ENCODE data around the gene ITPKB.
"Not testable (repeated sequence)": the region's sequence is repeated elsewhere in the genome, so short reads cannot be mapped to it uniquely, and the experiment has no call there.

ITPKB gene

DNA sequence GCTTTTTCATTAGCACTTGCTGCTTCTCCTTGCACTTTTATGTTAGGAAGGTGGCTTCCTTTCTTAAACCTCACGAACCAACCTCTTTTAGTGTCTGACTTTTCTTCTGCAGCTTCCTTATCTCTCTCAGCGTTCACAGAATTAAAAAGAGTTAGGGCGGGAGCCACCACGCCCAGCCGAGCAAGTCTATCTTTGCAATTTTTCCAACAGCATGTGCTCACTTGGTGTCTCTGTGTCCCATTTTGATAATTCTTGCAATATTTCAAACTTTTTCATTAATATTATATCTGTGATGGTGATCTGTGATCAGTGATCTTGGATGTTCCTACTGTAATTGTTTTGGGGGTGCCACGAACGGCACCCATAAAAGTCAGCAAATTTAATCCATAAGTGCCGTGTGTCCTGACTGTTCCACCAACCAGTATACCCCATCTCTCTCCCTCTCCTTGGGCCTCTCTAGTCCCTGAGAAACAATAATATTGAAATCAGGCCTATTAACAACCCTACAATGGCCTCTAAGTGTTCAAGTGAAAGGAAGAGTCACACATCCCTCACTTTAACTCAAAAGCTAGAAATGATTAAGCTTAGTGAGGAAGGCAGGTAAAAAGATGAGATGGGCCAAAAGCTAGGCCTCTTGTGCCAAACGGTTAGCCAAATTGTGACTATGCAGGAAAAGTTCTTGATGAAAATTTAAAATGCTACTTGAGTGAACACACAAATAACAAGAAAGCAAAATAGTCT, 15.9 kb upstream of the ITPKB start:
- no peak for DNase-seq (ENCODE audit: low spot score)

DNA sequence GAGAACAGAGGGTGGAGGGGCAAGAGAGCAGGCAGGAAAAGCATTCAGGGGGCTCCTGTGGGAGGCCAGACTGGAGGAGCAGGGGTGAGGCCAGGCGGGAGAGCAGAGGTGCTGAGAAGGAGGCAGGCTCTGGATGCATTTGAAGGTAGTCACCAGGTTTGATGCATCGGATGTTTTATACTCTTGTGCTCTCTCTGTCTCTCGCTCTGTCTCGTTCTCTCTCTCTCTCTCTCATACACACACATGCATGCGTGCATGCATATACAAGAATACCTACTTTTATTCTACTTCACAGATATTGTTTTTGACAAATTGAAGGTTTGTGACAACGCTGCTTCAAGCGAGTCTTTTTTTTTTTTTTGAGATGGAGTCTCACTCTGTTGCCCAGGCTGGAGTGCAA, 15.0 kb upstream of the ITPKB start:
- no peak for DNase-seq (ENCODE audit: low spot score)

DNA sequence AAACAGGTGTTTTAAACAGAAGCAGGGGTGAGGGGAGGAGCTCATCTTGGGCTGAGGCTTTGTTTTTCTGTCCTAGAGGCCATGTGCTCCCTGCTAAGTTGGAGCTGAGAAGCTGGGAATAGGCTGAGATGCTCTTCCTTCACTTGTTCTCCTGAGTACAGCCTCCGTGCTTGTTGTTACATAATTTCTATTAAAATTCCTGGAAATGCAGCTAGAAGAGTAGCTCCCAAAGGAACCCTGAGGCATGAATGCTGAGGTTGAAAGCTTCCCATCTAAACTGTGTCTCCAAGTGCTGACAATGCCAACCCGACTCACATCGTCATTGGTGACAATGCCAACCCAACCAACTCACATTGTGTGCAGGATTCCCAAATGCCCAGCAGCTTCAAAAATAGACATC, 12.6 kb upstream of the ITPKB start:
- DNase-seq (ENCODE audit: low spot score): no peak

DNA sequence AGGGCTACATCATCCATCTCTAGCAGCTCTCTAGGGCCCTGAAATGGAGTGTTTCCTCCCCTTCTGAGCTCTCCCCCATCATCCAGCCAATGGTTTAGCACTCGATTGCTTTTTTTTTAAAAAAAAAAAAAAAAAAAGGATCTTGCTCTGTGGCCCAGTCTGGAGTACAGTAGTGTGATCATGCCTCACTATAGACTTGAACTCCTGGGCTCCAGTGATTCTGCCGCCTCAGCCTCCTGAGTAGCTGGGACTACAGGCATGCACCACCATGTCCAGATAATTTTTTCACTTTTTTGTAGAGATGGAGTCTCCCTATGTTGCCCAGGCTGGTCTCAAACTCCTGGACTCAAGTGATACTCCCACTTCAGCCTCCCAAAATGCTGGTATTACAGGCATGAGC, 12.1 kb upstream of the ITPKB start:
- DNase-seq (ENCODE audit: low spot score): no peak

DNA sequence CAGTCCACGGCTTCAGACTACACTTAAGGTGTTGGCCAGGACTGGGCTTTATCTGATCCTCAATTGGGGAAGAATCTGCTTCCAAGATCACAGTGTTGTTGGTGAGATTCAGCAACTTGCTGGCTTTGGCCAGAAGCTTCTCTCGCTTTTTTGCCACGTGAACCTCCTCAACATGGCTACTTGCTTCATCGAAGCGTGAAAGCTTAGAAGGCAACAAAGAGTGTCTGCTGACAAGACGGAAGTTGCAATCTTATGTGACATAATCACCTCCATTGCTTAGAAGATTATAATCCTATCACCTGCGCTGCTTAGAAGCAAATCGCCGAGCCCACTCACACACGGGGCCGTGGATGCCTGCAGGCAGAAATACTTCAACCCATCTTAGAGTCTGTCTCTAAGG, 10.4 kb upstream of the ITPKB start:
- no peak for DNase-seq (ENCODE audit: low spot score)

DNA sequence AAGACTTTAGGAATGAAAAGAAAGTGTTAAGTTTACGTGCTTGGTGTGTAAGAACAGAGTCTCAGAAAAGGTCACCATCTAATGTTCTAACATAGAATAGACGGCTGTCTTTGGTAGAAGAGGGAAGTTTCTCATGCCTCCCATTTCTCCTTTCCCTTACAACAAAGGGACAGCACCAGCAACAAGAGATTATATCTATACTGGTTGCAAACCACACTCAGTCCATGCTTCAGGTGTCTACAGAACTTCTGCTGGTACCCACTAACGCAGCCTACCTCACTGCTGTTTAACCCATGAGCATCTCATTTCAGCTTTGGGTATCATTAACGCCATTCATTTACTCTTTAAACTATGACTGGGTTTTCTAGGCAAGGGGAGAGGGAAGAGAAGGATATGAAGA, 9.2 kb upstream of the ITPKB start:
- DNase-seq (ENCODE audit: low spot score): no peak

DNA sequence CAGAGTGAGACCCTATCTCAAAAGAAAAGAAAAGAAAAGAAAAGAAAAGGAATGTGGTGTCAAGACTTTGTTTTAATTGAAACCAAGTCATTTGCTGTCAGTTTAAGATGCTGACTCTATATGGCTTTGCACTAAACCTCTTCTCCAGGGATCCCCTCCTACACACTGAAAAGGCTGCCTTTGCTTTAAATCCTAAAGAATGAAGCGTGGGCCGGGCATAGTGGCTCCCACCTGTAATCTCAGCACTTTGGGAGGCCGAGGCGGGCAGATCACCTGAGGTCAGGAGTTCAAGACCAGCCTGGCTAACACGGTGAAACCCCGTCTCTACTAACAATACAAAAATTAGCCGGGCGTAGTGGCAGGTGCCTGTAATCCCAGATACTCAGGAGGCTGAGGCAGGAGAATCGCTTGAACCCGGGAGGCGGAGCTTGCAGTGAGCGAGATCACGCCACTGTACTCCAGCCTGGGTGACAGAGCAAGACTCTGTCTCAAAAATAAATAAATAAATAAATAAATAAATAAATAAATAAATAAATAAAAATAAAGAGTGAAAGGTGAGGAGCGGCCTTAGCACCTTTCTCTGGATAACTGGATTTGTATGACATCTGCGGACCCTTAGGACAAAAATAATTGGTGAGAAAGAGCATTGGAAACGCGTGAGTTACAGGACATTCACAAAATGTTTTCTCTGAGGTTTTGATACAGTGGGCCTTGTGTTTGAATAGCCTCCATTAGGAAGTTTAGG, 8.6 kb upstream of the ITPKB start:
- DNase-seq (ENCODE audit: low spot score): not testable (repeated sequence)

DNA sequence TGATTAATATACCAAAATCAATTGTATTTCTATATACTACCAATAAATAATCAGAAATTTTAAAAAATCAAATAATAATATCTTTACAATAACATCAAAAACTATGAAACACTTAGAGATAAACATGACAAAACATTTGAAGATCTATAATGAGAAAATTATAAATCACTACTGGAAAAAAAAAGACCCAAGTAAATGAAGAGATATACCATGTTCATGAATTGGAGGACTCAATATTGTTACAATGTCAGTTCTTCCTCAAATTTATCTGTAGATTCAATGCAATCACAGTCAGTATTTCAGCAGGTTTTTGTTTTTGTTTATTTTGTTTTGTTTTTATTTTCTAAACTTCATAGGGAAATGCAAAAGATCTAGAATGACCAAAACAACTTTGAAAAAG, 4.2 kb upstream of the ITPKB start:
- no peak for DNase-seq (ENCODE audit: low spot score)

DNA sequence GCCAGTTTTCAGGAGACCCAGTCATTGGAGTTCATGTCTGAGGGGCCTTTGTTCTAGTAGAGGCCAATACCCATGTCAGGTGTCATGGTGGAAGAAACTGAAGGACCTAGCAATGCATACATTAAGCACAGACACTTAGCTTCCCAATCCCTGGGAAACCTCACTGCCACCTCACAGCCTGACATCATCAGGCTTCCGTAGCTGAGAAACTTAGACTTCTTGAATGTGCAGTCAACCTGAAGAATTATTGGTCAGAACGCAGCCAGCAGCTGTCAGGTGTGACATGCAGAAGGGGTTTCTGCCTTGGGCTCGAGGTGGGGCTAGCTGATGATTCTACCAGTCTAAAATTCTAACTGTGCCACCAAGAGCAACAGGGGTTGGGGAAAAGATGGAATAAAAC, 1.9 kb upstream of the ITPKB start:
- DNase-seq (ENCODE audit: low spot score): no peak

DNA sequence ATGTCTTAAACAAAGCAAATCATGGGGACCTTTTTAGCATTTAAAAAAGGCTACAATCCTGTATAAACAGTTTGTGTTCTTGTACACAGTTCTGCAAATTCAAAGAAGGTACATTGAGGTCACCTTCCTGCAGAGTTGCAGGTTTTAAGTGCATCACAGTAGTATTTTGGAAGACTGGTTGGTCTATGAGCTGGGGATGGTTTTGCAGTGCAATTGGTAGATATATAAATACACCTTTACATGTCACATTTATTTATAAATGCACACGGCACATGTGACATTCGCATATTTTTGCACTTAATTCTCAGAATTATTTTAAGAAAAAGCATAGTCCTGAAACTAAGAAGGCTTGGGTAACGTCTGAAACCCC, 599 bp upstream of the ITPKB start:
- DNase-seq (ENCODE audit: low spot score): no peak

DNA sequence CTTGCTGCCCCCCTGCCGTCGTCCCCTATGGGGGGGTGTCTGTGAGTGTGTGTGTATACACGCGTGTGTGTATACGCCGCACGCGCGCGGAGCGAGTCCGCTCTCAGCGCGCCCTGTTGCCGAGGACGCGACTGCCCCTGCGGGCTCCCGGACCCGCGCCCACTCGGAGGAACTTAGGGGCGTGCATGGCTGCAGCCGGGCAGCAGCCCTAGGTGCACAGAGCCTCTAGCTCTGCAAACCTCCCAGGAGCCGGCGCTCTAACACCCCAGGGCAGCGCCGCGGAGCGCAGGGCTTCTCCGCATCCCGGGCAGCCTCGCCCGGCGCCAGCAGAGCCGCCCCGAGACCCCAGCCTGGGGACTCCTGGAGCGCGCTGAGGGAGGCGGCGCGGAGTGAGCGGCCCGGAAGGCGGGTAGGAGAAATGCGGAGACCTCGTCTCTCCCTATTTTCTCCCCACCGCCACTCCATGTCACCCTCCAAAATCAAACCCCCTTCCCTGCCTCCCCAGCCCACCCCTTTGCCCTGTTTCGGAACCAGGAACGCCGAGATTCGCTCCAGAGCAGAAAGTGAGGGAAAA, 574 bp downstream of the ITPKB start:
- DNase-seq (ENCODE audit: low spot score): no peak

DNA sequence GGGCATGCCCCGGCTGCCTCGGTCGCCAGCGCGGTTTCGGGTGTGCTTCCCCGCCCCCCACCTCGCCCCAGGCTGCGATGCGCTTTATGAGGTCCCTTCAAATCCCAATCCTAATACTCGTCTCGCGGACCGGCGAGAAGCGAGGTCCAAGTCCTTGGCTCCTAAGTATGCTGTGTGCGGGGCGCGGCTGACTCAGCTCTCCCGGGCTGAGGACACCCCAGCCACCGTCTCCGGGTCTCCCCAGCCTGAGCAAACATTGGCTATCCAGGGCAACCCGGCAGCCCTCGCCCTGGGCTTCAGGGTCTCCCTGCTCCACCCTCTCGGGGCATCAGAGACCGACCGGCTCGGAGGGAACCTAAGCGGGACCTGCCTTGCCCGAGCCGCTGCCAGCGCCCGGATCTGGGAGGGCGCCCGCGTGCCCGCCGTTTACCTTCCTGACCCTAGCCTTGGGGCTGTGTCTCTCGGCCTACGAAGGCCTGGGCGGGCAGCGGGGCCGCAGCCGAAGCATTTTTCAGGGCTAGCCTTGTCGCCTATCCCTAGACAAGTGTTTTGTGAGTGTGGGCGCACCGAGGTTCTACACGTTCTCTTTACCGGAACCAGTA, 1.2 kb downstream of the ITPKB start:
- no peak for DNase-seq (ENCODE audit: low spot score)

DNA sequence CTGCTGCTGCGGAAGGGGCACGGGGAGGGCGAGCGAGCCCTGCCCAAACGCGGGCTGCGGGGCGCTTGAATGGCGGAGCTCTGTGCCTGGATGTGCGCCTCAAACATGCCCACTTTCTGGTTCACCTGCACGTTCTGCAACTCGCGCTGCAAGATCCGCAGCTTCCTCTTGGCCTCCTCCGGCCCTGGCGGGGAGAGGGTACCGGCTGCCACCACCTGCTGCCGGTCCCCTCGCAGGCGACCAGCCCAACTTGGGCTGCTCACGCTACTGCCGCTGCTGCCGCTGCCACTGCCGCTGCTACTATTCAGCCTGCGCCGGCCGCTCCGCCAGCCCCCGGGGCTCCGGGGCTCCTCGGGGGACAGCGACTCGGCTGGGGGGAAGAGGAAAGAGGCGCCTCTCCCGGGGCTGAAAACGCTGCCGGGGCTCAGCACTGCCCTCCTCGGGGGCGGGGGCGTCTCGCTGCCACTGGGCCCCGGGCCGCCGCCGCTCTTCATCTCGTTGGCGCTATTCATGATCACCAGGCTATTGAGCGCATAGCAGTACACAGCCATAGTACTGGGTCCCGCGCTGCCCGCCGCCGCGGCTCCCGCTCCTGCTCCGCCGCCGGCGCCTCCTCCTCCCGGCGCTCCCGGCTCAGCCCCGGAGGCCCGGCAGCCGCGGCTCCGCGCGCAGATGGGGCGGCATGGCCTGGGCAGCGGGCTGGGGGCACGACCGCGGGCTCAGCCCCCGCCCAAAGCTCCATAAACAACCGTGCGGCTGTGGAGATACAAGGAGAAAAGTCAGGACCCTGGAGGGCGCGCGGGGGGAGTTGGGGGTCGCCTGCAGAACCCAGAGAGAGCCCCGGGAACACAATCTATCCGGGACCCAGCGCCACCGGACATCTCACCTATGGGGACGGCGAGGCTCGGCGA, 1.9 kb downstream of the ITPKB start:
- DNase-seq (ENCODE audit: low spot score): no peak

DNA sequence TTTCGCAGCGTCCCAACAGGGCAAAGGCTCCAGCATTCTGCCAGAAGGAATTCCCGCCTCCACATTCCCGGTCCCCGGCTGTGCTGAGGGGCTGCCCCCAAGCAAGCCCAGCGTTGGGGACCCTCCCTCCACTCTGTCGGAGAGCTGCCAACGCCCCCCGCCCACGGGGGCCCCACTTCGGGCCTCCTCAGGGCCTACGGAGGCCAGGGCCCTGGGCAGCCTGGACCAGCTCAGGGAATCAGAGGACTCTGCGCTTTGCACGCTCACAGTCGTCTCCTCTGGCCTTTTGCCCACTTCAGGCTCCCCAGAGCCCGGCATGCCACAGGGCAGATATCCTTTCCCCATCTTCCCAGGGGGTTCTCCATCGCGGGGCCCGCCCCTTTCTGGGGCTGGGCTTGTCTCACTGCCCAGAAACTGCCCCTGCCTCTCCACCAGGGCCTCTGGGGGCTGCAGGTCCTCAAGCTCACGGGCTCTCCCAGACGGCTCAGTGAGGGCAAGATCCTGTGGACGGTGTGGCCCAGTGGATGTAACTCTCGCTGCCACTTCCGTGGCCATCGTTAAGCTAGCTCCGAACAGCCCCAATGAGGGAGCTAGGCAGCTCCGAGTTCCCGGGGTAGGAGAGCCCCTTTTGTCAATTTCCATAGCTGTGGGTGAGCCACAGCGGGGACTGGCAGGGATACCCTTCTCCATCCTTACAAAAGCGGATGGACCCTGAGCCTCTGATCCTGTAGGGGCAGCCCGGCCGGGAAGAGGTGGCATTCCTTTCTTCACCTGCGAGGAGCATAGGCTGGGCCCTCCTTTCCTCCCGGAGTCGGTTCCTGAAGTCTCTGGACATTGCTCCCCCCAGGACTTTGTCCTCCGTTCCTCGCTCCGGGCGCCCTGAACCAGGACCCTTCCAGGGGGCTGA, 2.8 kb downstream of the ITPKB start:
- DNase-seq (ENCODE audit: low spot score): no peak

DNA sequence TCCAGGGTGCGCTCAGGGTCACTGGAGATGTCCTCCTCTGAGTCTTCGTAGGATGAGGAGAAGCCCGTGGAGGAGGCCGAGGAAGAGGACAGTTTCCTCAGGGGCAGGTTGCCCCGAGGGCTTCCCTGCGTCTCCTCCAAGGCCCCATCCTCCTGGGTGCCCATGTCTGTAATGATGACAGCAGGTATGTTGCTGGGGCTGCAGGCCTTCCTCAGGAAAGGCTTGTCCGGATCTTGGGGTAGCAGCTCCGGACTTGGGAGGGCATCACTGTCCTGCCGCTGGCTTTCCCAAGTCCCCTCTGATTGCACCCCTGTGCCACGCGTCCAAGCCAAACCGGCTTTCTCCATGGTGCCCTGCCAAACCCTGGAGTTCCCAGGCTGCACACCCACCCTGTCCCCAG, 3.5 kb downstream of the ITPKB start:
- DNase-seq (ENCODE audit: low spot score): no peak

DNA sequence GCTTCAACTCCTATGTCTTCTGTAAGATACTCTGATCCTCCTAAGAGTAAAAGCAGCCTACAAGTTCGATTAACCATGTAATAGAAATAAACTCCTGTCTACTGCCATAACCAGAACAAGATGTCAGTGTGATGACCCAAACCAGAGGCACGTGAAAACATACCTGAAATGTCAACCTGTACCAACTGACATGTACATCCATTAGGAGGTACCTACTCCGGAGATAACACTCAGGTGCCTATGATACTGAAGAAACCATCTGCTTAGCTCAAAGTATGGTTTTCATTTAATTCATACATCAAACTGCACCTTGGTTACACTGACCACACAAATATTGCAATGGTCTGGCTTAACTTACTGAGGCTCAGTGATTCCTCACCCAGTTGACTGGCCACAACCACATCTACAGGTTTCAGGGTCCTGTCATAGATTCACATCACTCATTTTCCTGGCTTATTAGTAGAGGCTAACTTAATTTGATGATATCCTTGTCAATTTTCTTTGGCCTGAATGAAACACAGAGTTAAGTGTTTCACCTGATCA, 4.4 kb downstream of the ITPKB start:
- no peak for DNase-seq (ENCODE audit: low spot score)

DNA sequence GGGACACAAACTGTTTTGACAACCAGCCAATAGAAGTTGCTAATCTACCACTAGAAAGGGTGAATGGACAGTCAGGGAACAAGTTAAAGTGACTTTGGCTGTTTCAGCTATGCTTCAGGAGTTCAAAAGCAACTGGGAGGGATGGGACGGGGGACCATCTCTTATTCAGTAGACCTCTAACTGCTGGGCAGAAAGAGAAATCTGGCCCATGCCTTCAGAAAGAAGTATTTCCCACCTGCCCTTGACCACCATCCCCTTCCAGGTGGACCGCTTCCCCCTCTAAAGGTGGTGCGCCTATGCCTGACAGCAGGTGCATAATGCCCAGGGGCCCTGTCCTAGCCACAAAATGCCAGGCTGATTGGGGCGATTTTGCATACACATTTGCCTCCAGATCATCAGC, 5.2 kb downstream of the ITPKB start:
- DNase-seq (ENCODE audit: low spot score): no peak

DNA sequence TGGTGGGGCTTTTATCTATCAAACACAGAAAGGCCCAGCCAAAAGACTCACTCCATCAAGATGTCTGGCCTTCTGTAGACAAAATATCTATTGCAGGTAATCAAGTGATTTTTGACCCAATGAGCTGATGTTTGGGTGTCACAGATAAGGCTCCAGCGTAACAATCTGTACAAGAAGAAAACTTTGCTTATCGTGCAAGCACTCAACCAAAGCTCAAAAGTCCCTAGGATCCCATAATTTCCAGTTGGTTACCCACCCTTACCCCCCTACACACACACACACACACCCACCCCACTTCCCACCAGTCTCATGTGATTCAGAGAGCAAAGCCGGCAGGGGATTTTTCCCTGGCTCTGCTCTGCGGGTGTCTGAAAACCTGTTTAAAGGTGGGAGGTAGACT, 5.8 kb downstream of the ITPKB start:
- no peak for DNase-seq (ENCODE audit: low spot score)

DNA sequence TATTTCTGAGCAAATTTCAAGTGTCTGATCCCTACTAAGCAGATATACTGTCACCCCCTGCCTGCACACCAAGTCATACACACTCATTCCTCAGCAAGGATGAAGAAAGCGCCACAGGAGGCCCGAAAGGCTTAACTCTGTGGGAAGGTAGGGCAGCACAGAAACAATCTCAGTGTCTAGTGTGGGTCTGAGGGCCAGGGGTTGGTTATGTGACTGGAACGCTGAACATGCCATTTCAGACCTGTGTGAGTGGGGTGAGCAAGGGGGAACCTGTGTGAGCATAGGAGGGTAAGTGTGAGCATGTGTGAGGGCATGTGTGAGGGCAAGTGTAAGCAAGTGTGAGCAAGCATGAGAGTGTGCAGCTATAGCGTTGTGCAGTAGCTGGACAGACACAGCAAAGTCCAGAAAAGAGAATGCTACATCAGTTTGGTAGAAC, 6.2 kb downstream of the ITPKB start:
- no peak for DNase-seq (ENCODE audit: low spot score)

DNA sequence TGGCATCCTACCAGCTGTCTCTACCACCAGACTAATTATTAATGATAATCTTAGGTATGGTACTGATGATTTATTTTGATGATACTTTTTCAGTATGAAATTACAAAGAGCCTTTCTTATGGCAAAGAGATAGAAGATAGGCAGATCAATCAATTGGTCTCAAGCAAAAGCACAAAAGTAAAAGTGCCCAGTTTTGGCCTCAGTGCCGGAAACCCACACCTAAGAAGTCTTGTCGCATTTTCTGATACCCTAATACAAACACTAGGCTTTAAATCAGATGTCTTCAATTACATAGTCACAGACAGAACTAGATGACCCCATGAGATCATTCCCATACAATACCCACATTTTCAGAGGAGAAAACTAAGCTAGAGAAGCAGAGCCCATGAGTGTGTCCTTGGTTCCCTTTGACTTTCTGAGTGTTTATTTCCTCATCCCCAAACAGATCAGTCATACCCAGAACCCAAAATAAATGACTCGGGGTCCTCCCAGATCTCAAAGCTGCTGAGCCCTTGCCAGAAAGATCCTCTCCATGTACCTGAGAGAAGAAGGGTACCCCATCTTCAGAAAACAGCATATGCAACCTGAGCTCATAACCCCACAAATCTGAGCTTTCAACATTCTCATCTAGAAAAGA, 7.7 kb downstream of the ITPKB start:
- DNase-seq (ENCODE audit: low spot score): no peak
